Pons (tissue), 1 donor: ENCODE data around the gene TMED5.

ENCODE experiments used
- DNase-seq: peaks from one replicate; pipeline ENCODE4 v3.0.0-alpha.2; 2016; ENCODE audit warnings: low spot score

Gene TMED5

DNA sequence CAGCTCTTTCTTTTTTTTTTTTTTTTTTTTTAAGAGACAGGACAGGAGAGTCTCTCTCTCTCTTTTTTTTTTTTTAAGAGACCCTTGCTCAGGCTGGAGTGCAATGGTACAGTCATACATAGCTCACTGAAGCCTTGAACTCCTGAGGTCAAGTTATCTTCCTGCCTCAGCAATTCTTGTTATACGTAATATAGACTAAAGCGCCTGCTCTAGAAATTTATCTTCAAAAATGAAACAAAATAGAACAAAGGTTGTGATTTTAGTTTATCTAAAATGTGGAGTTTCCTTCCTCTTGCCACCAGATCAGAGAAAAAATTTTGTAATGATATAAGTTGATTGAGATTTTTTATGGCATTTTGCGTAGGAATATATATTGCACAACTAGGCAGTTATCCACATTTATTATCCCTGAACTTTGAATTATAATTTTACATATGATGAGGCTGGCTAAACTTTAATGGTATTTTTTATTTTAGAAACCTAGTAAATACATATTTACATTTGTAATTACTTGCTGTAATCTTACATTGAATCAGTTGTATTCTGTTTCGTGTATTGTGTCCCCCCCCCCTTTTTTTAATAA, 56.9 kb downstream of the TMED5 start:
- no peak for DNase-seq

GRCh38 chr1:93120614-93121013, 59.6 kb downstream of the TMED5 start:
- DNase-seq, result no peak

GRCh38 chr1:93114391-93114790, 65.8 kb downstream of the TMED5 start:
- no peak for DNase-seq

GRCh38 chr1:93113127-93113526, 67.1 kb downstream of the TMED5 start:
- no peak for DNase-seq

- no peak for DNase-seq
Observed at GRCh38 chr1:93111561-93111960, 68.7 kb downstream of the TMED5 start.

DNA sequence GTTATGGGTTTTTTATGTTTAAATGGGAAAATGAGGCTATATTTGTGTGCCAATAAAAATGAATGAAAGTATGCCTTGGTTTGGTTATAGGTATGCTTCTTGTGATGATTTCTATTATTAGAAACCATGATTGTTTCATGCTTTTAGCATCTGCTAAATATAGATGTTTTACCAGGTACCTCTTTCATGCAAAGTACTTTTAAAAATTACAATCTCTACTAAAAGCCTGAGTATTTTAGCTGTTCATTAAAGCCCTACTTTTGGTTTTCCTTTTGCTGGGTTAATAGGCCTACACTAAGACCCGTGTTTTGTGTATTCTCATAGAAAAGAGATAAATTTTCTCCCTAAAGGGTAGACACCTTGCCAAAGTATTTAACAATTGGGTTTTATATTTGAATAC, 69.1 kb downstream of the TMED5 start:
- no peak for DNase-seq

GRCh38 chr1:93109578-93109977, 70.6 kb downstream of the TMED5 start:
- no peak for DNase-seq

DNA sequence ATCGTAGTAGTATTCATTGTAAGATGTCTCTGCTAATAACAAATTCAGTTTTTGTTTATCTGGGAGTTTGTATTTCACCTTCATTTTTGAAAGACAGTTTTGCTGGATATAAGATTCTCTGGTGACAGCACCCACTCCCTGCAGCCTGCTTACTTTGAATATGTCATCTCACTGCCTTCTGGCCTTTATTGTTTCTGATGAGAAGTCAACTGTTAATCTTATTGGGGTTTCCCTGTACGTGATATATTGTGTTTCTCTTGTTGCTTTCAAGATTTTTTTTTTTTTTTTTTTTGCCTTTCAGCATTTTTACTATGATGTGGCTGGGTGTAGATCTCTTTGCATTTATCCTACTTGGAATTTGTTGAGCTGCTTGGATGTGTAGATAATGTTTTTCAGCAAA, 71.9 kb downstream of the TMED5 start:
- DNase-seq, result no peak

GRCh38 chr1:93107395-93107794, 72.8 kb downstream of the TMED5 start:
- no peak for DNase-seq

- DNase-seq, result no peak
Observed at GRCh38 chr1:93106226-93106625, 74.0 kb downstream of the TMED5 start.

DNA sequence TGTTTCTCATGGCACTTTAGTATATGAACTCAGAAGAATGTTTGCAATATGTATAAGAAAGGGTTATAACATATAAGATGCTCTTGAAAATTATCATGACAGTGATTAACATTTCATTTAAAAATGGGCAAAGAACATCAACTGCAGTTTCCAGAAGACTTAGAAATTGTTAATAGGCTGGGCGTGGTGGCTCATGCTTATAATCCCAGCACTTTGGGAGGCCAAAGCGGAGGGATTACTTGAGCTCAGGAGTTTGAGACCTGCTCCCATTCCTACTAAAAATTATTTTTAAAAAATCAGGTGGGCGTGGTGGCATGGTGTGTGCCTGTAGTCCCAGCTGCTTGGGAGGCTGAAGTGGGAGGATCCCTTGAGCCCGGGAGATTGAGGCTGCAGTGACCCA, 78.1 kb downstream of the TMED5 start:
- no peak for DNase-seq
